Right kidney (tissue), 9 donors: ENCODE data around the gene KLHL33.
A peak's percentile ranks its signal among the peaks of the same experiment; 100 is the strongest.

Source experiments
- DNase-seq: peaks from one replicate; pipeline ENCODE4 v3.0.0-alpha.2; 2016
- long read RNA-seq, 8 donors: transcript quantifications; one replicate each; lab custom pipeline, GENCODE V29; 2026

The KLHL33 gene, protein sequence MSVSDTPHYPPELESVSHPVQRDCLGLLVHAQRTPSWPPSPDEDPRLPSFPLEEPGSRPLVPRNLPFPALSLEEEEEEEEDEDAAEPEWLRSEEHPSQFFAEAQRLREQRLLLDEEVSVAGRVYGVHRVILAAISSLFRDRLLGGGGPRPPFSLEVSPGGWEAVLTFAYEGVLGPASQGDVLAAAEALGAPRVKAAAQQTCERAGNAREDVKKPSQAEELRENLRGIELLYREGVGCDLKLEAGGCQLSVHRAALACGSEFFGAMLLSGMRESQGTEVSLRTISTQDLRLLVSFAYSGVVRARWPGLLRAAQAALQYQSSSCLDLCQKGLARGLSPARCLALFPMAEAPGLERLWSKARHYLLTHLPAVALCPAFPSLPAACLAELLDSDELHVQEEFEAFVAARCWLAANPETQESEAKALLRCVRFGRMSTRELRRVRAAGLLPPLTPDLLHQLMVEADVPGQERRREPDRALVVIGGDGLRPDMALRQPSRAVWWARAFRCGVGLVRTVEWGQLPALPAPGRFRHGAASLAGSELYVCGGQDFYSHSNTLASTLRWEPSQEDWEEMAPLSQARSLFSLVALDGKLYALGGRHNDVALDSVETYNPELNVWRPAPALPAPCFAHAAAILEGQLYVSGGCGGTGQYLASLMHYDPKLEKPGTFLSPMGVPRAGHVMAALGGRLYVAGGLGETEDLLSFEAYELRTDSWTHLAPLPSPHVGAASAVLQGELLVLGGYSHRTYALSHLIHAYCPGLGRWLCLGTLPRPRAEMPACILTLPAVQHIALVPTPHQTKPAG
- long read RNA-seq, donor 1: 0 reads
- long read RNA-seq, donor 2: 0 reads
- long read RNA-seq, donor 3: 0 reads
- long read RNA-seq, donor 4: 0 reads
- long read RNA-seq, donor 5: 0 reads
- long read RNA-seq, donor 6: 0 reads
- long read RNA-seq, donor 7: 0 reads
- long read RNA-seq, donor 8: 0 reads

DNA sequence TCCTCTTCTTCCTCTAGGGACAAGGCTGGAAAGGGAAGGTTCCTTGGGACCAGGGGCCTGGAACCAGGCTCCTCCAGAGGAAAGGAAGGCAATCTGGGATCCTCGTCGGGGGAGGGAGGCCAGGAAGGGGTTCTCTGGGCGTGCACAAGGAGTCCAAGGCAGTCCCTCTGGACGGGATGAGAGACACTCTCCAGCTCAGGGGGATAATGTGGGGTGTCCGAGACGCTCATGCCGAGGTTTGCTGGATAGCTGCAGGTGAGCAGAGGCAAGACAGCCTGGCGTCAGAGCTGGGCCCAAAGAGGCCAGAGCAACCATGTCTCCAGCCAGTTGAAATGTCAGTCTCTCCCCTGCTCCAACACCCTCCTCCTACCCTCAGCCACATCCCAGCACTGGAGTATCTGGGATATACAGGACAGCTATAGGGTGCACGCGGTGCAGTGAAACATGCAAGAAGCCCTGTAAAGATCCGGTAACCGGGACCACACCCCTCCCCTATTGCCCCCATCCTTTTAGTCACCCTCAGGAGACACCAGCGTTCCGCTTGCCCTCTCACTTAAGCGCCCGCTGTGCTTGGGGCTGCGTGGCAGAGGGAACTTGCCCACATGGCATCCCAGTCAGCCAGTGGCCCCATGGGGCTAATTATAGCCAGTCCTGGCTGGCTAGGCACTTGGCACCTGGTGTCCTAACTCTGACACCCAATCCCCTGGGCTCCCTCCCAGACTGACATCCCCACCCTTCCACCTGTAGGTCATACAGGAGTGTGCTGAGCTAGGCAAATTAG, at the start of gene KLHL33:
KLHL33 (minus strand) TSS at position 585 of the 781 bp plus-strand sequence; CDS start at position 230, 355 bp downstream.
- DNase-seq: no peak

DNA sequence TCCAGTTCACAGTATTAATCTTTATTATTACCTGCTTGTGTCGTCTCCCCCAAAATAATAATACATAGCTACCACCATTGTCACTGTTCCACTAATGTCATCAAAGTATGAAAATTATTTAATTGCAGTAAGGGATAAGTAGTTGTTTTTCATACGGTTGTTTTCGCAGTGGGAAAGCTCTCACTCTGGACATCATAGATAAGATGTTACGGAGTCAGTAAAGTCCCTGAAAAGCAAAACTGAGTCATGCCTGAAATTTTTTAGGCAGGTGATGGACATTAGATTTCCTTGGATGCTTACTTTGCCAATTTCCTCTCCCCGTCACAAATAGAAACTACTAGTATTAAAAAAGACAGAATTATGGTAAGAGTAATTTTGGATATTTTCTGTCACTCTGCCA, 46.4 kb upstream of the KLHL33 start:
- DNase-seq: no peak

DNA sequence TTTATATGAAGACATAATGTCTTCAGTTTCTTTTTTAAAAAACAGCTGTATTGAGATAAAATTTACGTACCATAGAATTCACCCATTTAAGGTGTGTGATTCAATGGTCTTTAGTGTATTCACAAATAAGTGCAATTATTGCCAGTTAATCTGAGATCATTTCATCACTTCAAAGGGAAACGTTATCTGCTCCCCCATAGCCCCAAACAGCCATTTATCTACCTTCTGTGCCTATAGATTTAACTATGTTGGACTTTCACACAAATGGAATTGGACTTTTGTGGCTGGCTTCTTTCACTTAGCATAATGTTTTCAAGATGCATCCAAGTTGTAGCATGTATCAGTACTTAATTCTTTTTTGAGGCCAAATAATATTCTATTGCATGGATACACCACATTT, 42.9 kb upstream of the KLHL33 start:
- DNase-seq: no peak

DNA sequence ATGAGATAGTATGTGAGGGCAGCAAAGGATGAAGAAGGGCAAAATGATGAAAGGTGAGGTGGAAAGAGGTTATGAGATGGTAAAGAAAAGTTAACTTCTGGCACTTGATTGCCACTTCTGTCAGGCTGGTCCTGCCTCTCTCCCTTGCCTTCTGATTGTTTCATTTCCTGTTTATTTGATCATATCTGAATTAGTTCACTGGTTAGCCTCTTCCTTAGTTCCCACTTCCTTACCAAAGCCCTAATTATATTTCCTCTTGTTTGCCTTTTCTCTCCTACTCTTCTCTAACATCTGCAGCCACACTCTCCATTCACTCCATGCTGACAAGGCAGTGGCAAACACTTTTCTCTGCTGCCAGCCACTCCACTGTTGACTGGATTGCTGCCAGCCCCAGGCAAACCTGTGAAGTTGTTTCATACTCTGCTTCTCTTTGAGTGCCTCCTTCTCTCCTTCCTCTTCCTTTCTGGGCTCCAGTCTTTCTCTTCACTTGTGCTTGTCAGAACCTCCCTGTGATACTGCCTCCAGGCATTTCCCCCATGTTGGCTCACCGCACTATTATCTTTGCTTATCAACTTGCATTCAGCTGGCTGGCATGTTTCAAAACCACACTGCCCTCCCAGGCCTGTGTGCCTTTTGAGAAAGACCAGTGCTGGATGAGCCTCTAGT, 41.4 kb upstream of the KLHL33 start:
- DNase-seq: no peak

DNA sequence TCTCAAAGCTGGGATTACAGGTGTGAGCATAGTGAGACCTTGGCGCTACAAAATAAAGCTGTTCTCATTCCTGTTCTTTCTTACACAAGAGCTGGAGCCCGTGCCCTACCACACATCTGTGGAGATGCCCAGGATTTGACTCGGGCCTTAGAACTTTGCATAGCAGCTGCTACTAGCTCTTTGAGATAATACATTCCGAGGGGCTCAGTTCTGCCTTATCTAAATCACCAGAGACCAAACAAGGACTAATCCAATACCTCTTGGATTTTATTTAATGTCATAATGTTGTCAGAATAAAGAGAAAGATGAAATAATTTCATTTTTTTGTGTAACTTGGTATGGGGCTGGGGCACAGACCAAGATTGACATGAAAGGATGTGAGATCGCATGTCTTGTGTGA, 40.8 kb upstream of the KLHL33 start:
- no peak for DNase-seq

DNA sequence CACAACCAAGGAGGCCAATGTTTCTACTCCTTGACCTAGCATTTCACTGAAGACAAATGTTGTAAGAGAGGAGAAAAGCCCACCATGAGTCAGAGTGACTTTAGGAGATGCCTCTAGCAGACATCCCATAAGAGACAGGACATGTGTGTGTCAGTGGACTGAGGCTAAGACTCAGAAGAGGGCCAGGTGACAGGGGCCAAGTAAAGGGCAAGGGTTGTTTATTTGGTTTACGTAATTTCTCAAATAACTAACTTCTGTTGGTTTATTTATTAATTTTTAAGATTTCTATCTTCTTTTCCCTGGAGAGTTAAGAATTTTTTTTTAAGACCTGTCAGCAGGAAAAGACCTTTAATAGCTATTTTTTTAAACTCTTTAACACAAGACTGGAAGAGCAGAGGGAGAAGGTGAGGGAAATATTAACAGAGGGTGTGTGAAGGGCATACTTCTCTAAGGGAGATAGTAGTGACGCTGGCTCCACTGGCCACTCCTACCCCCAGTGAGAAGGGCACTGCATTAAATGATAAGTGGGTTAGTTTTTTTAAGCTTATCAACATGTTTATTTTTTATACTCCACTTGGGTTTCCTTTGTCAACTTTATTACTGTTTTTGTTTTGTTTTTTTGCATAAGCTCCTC, 36.7 kb upstream of the KLHL33 start:
- DNase-seq: no peak

DNA sequence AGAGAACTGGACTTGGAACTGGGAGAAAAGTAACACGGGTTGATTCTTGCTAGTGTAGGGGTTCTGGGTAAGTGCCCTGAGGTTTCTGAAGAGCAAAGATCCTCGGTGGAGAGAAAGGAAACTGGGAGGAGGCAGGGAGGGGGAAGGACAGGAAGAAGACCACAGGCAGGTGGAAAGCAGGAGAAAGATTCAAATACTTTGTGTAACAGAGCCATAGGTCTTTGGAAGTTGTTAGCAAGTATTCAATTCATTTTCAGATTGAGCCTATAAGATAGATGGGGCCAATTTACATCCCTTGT, 34.6 kb upstream of the KLHL33 start:
- no peak for DNase-seq

DNA sequence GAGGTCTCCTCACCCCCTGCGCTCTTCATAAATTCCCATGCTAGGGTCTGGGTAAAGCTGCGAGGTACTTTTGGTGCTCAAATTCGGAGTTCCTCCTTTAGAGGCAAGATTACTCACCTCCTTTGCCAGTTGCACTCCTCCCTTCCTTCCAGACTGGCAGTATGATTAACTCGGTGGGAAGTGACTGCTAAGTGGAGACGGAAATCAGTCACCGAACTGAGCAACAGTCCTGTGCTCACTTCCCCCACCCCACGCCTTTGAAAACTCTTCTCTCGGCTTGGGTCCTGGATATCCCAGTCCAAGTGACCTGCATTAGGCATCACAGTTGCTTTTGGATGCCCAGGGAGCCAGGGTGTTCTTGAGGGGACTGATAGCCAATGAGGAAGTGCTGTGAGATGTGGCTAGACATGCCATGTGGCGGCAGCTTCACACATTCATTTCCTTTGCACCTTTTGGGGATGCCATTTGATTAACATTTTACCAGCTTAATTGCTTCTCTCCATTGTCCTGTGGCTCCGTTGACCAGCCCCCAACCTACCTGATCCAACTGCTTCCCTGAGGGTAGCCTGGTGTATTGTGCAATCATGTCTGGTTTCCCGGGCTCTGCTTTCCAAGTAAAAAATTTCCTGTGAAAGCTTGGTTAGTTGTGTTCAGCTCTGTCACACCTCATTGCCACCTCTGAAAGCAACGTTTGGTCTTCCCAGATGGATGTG, 34.1 kb upstream of the KLHL33 start:
- DNase-seq: peak; percentile 53

DNA sequence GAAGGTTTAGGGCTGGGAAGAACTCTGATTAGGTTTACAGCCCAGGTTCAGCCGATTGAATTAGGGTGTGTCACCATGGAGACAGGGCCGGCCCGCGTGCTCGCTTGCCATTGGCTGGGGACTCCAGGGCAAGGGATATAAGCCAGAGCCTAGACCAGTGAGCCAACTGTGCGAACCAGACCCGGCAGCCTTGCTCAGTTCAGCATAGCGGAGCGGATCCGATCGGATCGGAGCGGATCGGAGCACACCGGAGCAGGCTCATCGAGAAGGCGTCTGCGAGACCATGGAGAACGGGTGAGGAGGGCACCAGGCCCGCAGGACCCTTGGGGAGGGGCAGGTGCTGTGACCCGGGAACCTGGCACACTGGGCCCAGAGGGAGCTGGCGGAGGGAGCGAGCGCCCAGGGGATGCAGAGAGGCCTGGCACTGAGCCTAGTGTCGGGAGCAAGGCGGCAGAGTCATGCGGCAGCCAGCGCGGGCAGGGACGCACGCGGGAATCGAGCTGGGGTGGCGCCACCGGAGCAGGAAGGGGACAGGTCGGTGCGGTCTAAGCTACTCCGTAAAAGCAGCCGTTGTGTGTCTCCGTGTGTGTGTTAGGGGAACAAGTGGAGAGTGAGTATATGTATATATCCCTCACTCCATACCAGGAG, 33.4 kb upstream of the KLHL33 start, which contains the start of gene PNP:
PNP (plus strand) TSS at position 165 of the 648 bp plus-strand sequence; CDS start at position 284, 119 bp downstream.
- peak; percentile 86 for DNase-seq

DNA sequence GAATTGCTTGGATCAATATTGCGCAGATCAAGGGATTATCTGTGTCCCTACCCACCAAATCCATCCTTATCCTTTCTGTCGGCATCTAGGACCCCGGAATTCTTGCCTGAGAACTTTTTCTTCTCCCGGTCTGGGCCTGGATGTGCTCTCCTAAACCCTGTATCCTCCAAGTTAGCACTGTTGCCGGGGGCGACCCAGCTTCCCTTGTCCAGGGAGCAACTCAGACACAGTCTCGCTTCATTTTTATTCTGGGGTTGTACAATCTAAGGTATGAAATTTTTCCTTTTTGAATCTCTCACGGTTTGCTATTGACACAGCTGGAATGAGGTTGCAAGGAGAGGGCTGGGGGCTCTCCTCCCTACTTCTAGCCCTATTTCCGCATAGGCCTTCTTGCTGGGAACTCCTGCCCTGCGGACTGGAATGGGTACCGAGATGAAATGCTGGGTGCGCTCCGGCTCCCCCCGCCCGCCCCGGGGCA, 32.8 kb upstream of the KLHL33 start:
- DNase-seq: no peak

DNA sequence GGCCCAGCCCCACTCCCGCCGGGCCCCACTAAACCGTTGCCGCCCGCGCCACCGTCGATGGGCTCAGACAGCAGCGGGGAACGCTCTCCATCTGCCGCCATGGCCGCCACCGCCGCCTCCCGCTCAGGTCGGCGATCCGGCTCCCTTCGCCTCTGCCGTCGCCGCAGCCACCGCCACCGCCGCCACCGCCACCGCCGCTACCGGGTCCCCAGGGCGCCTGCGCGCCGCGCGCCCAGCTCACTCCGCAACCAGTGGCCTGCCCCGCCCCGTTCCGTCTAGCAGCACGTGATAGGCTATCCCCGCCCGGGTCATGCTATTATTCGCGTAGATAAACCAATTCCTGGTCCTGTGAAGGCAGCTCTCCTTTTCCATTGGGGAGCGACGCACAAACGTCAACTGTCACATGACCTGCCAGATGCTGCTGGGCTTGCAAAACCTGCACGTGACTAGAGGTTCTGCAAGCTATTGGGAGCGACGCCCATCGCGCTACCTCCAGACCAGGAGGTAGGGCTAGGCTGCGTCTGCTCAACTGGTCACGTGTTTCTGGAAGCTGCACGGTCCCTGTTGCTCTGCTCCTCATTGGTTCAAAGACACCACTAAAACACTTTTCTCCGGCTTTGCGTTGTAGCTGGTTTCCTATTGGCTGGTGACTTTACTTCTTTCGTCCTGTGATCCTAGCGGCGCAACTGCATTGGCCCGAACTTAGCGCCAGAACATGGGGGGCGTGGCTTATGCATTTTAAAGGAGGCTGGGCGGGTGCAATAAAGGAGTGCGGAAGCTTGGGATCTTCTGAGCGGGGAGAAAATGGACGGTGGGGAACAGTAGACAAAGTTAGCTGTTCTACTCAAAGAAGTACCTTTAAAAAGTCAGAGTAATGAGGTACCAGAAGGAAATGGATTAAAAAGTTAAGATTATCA, 25.5 kb upstream of the KLHL33 start, which contains the start of gene PIP4P1:
PIP4P1 (minus strand) TSS at position 210 of the 917 bp plus-strand sequence; CDS start at position 101, 109 bp downstream.
- DNase-seq: peak; percentile 83

DNA sequence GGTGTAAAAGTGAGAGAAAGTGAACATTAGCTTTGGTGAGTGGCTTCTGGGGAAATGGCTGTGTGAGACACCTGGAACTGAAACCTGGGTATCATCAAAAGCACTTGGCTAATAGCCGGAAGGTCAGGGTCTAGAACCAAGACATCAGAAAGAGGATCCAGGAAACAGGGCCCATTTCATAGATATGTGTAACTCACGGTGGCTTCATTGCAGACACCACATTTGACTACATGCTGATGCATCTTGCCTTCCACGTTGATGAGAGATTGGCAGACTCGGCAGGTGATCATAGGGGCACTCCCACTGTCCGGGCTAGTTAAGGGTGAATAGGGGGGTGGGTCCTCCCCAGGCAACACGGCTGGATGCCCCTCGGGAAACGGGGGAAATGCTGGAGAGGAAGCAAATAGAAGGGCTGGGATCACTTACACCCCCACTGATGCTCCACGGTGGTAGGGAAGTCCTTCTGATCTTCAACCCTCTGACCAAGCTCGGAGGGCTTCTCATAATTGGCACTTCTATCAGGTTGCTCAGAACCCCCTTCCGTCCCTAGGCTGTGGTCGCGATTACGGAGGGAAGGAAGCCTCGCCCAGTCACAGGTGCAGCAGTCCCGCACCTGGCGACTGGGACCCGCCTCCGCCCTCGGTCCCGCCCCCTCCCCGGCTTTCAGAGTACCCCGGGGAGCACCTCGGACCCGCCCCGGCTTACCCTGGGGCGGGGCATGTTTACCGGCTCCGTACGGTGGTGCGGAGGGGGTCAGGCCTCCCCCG, 24.7 kb upstream of the KLHL33 start:
- DNase-seq: peak; percentile 28

DNA sequence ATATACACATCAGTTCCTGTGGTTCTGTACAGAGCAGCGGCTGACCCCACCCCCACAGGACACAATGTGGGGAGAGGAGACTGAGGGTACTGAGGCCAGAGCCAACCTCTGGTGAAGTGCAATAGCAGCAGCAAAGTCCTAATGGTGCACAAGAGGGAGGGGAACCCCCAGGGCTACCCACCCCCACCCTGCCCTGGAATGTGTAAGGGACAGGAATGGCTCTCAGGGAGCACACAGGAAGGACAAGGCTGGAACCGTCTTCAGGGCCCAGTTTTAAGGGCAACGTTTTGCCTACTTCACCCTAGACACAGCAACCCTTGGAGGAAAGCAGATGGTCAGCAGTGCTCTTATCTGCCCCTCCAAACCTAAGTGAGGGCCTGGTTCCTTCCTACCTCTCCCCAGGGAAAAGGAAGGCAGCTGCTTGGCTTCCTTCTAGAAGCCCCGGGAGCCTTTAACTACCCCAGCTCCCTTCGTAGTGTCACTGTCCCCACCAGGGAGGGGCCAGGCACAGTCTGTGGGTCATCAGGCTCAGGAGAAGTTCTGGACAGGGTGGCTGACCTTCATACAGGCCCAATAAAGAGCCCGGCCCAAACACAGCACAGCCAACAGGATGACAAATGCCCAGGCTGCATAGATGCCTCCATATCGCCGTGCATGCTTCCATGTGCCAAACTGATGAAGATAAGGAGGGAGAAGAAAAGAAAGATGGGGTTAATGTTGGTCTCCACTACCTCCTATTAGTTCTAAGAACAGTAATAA, 22.2 kb upstream of the KLHL33 start:
- no peak for DNase-seq

DNA sequence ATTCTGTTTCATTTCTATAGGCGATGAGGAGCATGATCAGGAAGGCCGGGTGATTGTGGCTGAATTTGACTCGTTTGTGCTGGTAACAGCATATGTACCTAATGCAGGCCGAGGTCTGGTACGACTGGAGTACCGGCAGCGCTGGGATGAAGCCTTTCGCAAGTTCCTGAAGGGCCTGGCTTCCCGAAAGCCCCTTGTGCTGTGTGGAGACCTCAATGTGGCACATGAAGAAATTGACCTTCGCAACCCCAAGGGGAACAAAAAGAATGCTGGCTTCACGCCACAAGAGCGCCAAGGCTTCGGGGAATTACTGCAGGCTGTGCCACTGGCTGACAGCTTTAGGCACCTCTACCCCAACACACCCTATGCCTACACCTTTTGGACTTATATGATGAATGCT, 21.0 kb upstream of the KLHL33 start:
- DNase-seq: no peak

DNA sequence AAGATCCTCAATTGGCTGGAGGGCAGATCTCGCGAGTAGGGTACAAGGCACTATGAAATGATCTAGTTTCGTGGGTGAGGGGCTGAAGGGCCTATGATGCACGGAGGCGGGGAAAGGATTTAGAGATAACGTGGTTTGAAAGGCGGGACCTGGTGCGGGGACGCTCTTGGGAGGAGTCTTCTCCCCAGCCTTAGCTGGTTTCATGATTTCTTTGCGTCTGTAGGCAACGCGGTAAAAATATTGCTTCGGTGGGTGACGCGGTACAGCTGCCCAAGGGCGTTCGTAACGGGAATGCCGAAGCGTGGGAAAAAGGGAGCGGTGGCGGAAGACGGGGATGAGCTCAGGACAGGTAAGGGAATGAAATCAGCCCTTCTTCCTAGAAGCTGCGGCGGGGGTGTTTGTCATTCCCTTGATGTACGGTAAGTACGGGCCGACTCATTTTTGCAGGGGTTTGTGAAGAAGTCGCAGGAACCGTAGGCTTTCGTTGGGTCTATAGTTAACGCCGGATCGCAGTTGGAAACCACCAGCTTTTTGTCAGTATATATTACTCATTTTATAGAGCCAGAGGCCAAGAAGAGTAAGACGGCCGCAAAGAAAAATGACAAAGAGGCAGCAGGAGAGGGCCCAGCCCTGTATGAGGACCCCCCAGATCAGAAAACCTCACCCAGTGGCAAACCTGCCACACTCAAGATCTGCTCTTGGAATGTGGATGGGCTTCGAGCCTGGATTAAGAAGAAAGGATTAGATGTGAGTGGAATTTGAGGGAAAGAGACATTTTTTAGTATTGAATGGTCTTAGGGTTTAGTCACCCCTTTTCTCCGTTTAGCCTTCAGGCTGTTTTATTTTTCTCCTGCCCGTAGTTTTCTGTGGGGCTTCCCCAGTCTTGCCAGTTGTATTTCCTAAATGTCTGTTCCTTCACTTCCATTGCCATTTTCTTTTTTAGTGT, 19.7 kb upstream of the KLHL33 start:
- no peak for DNase-seq
